HG02885 (cell line): ENCODE results near the gene ADAMTS10.
"Not testable (repeated sequence)": the region's sequence is repeated elsewhere in the genome, so short reads cannot be mapped to it uniquely, and the experiment has no call there.

Source experiments
- ATAC-seq: cut with Tn5 transposase; IDR thresholded peaks from one replicate; pipeline ENCODE4 v1.9.1; 2021; ENCODE audit warnings: mild to moderate bottlenecking; ENCODE audit not compliant: unreplicated experiment, poor library complexity

Gene ADAMTS10

DNA sequence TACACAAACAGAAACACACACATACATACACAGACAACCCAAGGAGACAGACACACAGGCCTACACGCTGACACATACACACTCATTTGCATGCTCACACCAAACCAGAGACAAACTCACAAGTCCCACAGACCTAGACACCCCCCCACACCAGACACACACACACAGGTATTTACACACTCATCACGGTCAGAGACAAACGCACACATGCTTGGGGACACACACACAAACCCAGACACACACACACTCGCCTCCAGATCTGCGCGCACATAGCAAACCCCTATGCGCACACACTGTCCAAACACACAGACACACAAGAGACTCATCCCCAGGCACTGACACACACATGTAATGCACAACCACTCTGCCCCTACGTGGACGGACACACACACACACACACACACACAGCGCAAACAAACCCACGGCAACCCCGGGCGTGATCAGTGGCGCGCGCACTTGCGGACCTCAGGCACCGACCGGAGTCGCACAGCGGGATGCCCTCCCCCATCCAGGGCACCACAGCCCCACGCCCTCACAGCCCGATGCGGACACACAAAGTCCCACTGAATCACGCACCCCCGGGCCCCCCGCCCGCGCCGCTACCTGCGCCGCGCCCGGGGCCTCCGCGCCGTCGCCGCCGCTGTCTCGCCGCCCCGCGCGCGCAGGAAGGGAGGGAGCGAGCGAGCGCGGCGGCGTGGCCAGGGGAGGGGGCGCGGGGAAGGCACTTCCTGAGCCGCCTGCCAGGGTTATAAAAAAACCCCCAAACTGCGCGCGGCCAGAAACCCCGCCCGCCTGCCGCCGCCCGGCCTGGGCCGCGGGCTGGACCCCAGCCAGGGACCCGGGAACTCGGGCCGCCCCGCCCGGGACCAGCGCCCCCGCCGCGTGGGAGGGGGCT lies at the start of gene ADAMTS10:
Gene ADAMTS10 (minus strand): TSS at position 675 of the 895 bp plus-strand sequence. CDS start 5,005 bp downstream, outside the sequence.
- no peak for ATAC-seq

DNA sequence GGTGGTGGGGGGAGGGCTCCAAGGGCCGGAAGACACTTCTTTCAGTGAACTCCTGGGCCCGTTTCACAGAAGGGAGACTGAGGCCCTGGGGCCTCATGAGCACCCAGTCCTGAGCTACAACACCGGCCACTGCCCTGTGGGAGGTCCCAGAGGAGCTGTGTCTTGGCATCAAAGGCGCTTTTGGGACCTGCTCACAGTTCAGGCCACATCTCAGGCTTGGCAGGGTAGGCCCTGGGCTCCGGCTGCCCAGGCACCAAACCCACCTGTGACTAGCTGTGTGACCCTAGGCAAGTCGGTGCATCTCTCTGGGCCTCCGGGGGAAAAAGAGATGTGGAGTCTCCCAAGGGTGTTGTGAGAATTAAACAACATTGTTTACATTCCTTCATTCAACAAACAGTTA lies 49.4 kb upstream of the ADAMTS10 start:
- ATAC-seq: no peak

DNA sequence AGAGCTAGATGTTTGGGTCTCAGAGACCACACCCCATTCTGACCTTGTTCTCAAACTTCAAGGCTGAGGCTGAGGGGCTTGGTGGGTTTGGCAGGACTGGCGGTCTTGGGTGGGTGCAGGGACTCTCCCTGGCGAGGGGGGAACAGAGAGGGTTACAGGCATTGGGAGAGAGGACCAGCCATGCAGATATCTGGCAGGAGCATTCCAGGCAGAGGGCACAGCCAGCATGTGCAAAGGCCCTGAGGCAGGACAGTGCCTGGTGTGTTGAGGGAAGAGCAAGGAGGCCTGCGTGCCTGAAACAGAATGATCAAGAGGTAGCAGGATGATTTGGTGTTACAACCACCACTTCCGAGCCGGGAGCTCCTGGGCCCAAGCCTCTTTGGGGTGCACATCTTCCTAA lies 47.4 kb upstream of the ADAMTS10 start:
- no peak for ATAC-seq

DNA sequence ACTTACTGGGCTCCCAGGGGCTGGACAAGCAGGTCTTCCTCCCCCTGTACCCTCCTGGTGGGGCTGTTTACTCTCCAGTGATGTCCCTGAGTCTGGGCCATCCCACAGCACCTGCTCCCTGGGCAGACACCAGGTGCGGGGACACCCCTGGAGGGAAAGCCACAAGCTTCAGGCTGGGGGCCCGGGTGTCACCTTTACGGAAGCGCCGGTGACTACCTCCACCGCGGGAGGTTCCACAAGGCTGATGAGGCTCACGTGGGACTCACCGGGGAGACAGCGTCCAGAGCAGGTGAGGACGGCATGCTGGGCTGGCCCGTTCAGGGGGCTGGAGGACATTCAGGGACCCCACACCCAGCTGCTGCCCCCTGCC lies 44.8 kb upstream of the ADAMTS10 start:
- ATAC-seq: no peak

DNA sequence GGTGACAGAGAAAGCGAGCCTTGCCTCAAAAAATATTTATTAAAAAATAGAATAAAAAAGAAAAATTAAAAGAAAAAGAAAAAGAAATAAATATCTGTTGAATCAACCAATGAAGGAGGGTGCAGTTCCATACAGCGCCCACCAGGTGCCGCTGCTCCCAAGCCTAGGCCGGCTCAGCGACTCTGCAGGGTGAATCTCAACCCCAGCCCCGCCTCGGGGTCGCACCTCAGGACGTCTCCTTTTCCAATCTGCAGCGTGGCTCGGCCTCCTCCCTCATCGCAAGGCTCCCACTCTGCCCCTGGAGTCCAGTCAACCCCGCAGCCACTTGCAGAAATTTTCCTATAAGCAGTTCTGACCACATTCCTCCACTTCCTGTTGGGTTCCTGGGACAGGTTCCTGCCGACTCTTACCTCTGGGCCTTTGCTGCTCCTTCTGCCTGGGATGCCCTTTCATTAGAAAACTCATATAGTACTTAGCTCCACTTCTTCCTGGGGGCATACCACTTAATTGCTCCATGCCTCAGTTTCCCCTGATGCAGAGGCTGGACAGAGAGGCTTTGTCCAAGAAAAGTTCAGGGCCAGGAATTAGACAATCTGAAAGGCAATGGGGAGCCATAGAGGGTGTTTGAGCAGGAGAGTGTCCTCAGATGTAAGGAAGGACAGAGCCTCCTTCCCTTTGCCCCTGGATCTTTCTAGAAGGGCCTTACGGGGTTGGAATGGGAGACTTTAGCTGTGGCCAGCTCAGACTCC lies 44.2 kb upstream of the ADAMTS10 start:
- ATAC-seq: no peak

DNA sequence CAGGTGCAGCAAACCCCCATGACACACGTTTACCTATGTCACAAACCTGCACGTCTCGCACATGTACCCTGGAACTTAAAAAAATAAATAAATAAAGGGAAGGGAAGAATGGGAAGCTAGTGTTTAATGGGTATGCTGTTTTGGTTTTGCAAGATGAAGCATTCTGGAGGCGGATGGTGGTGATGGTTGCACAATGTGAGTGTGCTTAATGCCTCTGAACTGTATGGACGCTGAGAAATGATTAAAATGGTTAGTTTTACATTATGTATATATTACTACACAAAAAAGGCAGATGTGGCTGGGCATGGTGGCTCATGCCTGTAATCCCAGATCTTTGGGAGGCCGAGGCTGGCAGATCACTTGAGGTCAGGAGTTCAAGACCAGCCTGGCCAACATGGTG lies 37.7 kb upstream of the ADAMTS10 start:
- ATAC-seq: no peak

DNA sequence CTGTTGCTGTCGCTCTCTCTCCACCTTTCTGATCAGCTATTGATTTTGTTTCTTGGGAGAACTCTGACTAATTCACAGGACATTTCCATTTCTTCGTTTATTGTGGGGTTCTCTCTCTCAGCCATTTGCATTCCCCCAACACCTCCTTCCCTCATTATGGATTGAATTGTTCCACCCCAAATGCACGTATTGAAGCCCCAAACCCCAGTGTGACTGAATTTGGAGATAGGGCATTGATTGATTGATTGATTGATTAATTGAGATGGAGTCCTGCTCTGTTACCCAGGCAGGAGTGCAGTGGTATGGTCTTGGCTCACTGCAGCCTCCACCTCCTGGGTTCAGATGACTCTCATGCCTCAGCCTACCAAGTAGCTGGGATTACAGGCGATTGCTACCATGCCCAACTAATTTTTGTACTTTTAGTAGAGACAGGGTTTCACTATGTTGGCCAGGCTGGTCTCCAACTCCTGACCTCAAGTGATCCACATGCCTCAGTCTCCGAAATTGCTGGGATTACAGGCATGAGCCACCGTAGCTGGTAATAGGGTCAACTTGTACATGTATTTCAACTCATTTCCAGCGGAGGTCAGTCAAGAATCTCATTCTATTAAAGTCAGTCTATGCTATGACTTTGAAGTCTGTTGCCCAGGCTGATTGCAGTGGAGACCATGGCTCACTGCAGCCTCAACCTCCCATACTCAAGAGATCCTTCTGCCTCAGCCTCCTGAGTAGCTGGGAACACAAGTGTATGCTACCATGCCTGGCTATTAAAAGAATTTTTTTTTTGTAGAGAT lies 33.5 kb upstream of the ADAMTS10 start:
- ATAC-seq: no peak

DNA sequence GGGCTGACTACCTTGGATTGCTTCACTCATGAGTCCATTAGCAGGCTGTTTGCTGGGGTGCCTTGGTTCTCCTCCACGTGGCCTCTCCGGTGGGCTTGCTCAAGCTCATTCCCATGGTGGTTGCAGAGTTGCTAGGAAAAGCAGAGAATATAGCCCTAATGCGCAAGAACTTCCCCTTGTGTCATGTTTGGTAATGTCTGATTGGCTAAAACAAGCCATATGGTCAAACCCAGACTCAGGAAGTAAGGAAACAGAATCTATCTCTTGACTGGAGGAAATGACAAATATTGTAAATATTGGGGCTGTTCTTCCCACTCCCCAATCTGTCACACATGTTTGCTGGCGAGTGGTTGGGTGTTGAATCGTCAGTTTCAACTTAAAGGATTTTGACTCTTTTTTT lies 32.0 kb upstream of the ADAMTS10 start:
- no peak for ATAC-seq

DNA sequence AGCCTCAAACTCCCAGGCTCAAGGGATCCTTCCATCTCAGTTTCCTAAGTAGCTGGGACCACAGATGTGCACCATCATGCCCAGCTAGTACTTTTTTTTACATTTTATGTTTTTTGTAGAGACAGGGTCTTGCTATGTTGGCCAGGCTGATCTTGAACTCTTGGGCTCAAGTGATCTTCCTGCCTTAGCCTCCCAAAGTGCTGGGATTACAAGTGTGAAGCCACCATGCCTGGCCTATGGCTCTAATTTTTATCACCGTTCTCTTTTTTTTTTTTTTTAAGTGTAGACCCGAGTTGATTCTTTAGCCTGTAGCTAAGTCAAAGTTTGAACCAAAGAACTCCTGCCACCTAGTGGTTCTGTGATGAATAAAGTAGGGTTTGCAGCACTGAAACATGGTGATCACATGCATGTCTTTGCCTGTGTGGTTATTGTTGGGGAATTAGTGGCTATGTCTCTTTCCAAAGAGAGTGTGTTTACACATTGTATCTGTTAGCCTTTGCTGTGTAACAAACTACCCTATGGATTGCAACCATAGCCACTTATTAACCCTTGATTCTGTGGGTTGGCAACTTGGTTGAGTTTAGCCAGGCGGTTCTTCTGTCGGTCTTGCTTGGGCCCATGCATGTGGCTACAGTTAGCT lies 31.5 kb upstream of the ADAMTS10 start:
- ATAC-seq: no peak

DNA sequence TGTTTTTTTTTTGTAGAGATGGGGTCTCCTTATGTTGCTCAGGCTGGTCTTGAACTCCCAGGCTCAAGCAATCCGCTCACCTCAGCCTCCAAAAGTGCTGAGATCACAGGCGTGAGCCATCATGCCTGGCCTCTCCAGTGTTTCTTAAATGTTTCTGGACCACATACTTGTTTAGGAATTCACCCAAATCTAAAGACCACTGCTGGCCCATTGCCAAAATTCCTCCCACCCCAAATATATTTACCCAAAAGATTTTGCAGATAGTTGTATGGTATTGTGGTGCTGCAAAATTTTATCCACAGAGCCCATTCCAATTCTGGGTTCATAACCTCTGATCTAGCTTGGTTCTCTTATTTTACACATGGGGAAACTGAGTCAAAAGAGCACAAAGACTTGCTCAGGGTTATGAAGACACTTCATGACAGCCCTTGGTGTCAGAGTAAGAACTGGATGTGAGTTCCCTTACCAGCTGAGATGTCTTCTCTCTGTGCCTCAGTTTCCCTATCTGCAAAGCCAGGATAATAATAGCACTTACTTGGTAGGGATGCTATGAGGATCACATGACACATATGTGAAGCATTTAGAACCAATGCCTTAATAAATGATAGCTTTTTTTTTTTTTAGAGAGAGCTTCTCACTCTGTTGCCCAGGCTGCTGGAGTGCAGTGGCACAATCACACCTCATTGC lies 30.8 kb upstream of the ADAMTS10 start:
- no peak for ATAC-seq

DNA sequence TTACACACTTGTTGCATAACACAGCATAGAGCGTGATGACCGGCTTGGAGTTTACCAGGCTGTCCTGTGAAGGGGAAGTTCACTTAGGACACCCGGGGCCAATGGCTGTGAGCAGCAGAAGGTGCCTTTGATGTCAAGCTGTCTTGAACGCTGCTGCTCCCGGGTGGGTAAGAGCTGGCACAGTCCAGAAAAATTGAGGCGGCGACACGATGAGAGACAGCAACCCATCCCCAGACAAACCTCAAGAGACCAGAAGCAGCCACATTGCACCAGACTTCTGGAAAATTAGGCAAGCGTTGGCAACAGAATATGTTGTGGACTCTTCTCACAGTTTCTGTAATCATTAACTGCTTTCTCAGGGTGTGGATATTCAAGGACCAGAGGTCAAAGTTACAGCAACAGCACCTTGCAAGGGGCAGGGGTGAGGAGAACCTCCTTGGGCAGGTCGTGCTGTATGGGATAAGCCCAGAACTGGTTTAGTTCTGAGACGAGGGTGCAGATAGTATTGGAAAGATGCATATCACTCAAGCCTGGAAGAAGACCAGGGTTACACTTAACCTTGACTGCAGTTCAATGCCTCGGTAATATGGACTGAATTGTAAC lies 30.0 kb upstream of the ADAMTS10 start:
- ATAC-seq: no peak

DNA sequence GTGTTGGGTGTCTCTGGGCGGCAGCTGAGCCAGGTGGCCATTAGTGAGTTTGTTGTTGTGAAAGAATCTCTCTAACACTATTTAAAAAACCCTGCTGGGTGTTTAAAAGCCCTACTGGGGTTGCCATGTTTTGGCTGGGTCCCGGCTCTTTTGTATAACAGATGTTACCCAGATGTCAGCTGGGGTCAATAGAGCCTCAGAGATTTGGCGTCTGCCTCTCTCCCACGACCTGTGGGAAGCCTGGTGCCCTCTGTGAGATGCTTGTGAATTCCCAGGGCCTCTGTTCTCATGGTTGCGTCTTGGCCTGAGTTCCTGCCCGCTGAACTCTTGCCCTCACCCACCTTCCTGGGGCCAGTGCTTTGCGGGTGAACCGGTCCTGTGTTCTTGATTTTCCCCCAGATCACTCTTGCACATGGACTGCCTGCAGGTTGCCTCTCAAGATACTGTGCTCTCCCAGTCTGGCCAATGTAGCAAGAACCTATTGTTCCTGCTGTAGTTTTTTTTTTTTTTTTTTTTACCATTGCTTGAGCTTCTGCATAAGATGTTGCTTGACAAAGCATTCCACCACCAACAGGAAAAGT lies 29.4 kb upstream of the ADAMTS10 start:
- no peak for ATAC-seq

DNA sequence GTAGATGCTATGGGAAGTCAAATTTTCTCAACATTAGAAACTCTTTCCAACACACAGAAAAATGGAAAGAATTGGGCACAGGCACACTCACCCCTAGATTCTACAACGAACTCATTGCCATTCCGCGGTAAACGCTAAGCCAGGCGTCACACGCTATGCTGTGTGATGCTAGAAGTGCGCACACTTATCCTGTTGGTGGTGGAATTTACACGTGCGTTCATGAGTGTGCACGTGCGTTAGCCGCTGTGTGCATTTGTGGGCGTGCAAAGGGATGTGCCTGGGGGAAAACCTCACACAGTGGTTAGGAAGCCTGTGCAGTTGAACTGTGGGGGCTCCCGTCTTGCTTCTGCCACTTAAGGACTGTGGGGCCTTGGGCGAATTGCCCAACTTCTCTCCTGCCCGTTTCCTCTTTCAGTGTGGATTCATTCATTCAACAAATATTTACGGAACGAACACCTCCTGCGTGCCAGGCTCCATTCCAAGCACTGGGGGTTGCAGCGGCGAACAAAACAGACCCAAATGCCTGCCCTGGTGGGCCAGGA lies 27.6 kb upstream of the ADAMTS10 start:
- ATAC-seq: no peak

DNA sequence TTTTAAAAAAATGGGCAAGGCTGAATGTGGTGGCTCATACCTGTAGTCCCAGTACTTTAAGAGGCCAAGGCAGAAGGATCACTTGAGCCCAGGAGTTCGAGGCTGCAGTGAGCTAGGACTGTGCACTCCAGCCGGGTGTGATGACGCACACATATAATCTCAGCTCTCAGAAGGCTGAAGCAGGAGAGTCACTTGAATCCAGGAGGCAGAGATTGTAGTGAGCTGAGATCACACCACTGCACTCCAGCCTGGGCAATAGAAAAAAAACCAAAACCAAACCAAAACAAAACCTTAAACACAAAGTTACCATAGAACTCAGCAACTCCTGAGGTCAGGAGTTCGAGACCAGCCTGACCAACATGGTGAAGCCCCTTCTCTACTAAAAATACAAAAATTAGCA lies 26.6 kb upstream of the ADAMTS10 start:
- not testable (repeated sequence) for ATAC-seq

DNA sequence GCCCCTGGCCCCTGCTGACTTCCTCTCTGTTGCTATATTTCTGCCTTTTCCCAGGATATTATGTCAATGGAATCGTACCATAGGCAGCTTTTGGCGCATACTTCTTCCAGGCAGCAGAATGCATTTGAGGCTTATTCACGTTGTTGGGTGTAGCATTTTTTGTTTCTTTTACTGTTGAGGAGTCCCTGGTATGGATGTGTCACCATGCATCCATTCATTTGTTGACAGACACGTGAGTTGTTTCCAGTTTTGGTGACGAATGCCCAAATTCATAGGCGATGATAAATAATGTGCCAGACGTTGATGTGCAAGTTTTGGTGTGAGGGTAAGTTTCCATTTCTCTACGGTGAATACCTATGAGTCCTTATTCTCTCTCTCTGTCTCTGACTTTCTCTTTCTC lies 24.9 kb upstream of the ADAMTS10 start:
- ATAC-seq: no peak

DNA sequence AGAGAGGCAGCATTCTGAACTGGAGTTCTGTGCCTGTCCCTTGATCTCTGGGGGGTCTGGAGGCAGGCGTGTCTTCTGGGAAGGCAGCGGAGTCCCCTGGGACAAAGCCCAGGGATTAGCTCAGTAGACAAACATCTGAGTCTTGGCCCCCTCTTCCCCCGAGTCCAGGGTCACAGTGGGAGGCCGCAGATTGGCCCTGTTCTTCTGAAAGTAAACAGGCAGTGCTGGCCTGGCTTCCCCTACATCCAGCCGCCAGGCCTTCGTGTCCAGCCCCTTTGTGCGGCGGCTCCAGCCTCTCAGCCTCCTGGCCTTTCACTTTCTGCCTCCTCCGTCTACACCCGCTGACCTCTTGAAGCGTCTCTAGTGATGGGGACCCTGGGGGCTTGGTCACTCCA lies 20.9 kb upstream of the ADAMTS10 start:
- ATAC-seq: no peak

DNA sequence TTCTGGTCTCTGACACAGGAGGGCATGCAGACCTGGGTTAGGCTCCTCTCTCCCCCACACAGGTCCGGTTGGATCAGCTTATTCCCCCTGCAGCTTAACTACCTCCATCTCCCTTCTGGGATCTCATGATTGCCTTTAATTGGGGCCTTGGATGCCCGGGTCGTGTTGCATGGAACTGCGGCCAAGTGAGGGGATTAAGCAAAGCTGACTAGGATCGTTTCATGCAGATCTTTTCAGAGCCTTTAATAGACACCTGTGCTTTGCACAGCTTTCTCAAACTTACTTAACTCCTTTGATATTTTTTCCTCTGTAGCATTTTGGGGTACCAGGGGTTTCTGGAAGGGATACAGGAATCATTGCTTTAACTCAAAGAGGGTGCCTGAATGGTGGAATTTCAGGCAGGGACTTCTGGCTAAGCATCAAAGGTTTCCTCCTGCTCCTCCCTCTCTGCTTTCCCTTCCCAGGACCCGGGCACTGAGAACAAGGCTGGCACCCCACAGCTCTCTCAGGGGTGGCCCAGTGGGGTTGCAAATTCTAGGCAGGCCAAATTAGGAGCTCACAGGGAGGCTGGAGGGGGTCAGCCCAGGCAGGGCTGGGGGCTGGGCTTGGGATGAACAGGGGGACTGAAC lies 20.4 kb upstream of the ADAMTS10 start:
- ATAC-seq: no peak

DNA sequence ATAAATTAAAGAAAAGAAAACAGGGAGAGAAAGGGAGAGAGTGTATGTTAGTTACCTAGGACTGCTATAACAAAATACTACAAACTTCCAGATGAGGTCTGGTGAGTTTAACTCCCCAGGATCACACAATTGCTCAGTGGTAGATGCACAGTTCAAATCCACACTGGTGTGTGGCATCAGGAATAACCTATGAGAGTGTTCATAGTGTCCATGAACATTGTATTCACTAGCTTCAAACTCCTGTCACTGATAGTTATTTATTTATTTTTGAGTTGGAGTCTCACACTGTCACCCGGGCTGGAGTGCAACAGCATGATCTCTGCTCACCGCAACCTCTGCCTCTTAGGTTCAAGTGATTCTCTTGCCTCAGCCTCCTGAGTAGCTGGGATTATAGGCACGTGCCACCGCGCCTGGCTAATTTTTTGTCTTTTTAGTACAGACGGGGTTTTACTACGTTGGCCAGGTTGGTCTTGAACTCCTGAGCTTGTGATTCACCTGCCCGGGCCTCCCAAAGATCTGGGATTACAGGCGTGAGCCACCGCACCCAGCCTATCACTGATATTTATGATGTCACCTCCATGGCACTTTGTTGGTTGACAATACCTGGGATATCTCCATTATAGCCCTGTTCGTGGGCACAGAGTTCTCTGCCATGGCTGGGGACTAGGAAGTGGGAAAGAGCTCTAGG lies 19.6 kb upstream of the ADAMTS10 start, which contains the start of gene NFILZ:
Gene NFILZ (plus strand): TSS at position 638 of the 688 bp plus-strand sequence. CDS start 46,133 bp downstream, outside the sequence.
- no peak for ATAC-seq
